ENCODE data around the gene TMX3. TPM values are rescaled to one million over a fixed set of nuclear protein-coding genes. Genes with fewer than 3 reads are reported as not detected.

Gene TMX3
- total RNA-seq, 2 experiments from 2014 or later, result 30.9 to 33.3 TPM

- ChIA-PET CTCF (no interaction called here), POLR2A (no interaction called here)
- Histone ChIP-seq H3K36me3 (ENCODE audit: insufficient read depth, low read length) (peaks cover 63% of the 10 kb centered on the region), H3K9me3 (ENCODE audit: control insufficient read depth in 1 of 2, insufficient read depth in 1 of 2, low read length in 2 of 2) (no peaks in the 10 kb centered on the region), H3K27ac (ENCODE audit: low read depth in 1 of 2, low read length in 2 of 2) (no peak overlapping the region), H3K4me1 (ENCODE audit: insufficient read depth, low read length) (no peaks in the 10 kb centered on the region), H3K27me3 (ENCODE audit: control insufficient read depth in 1 of 2, insufficient read depth in 2 of 2, low read length in 2 of 2) (no peaks in the 10 kb centered on the region), H3K4me3 (ENCODE audit: low read length) (no peak overlapping the region)
- DNase-seq (no peak), ATAC-seq (ENCODE audit: poor library complexity) (no peak)
- H3K27me3 Mint-ChIP-seq, result no peaks in the 10 kb centered on the region
- no peak overlapping the region for H3K27ac Mint-ChIP-seq
- H3K9me3 Mint-ChIP-seq, result no peaks in the 10 kb centered on the region
- peaks cover 89% of the 10 kb centered on the region for H3K36me3 Mint-ChIP-seq (ENCODE audit: low read depth)
- TF ChIP-seq, protein P1, sequence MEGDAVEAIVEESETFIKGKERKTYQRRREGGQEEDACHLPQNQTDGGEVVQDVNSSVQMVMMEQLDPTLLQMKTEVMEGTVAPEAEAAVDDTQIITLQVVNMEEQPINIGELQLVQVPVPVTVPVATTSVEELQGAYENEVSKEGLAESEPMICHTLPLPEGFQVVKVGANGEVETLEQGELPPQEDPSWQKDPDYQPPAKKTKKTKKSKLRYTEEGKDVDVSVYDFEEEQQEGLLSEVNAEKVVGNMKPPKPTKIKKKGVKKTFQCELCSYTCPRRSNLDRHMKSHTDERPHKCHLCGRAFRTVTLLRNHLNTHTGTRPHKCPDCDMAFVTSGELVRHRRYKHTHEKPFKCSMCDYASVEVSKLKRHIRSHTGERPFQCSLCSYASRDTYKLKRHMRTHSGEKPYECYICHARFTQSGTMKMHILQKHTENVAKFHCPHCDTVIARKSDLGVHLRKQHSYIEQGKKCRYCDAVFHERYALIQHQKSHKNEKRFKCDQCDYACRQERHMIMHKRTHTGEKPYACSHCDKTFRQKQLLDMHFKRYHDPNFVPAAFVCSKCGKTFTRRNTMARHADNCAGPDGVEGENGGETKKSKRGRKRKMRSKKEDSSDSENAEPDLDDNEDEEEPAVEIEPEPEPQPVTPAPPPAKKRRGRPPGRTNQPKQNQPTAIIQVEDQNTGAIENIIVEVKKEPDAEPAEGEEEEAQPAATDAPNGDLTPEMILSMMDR (IDR thresholded peaks at IDR 0.05), result no peak
- H3K4me3 Mint-ChIP-seq, result no peak overlapping the region
- H3K4me1 Mint-ChIP-seq (ENCODE audit: low read depth), result peaks cover 7% of the 10 kb centered on the region
- intact Hi-C loops (cut with DNase I, micrococcal nuclease), result no loop called here
Measured at GRCh38 chr18:68696937-68697336, 18.0 kb downstream of the TMX3 start.

DNA sequence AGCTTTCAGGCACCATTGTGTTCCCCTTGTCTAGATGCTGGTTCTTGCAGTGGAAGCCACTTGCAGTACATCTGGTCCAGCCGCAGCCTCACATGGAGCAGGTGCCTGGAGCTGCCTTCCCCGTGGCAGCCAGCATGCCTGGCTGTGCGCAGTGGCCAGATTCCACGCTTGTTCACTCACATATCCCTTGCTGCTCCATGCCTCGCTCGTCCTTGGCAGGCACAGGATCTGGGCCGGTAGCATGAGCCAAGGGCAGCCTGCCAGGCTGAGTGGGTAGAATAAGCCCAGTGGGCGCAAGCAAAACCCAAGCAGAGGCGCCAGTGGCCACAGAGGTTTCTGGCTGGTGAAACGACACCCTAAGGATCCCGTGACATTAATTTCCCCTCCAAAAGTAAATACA lies 20.6 kb downstream of the TMX3 start:
- Histone ChIP-seq H3K36me3 (ENCODE audit: insufficient read depth, low read length) (peaks cover 63% of the 10 kb centered on the region), H3K4me1 (ENCODE audit: insufficient read depth, low read length) (no peaks in the 10 kb centered on the region), H3K9me3 (ENCODE audit: control insufficient read depth in 1 of 2, insufficient read depth in 1 of 2, low read length in 2 of 2) (no peaks in the 10 kb centered on the region), H3K27ac (ENCODE audit: low read depth in 1 of 2, low read length in 2 of 2) (no peak overlapping the region), H3K27me3 (ENCODE audit: control insufficient read depth in 1 of 2, insufficient read depth in 2 of 2, low read length in 2 of 2) (no peaks in the 10 kb centered on the region), H3K4me3 (ENCODE audit: low read length) (no peak overlapping the region)
- Mint-ChIP-seq H3K36me3 (ENCODE audit: low read depth) (peaks cover 89% of the 10 kb centered on the region), H3K27ac (no peak overlapping the region), H3K27me3 (no peaks in the 10 kb centered on the region), H3K4me3 (no peak overlapping the region), H3K9me3 (no peaks in the 10 kb centered on the region), H3K4me1 (ENCODE audit: low read depth) (peaks cover 4% of the 10 kb centered on the region)
- no peak for ATAC-seq (ENCODE audit: poor library complexity)
- TF ChIP-seq, protein P1 (IDR thresholded peaks at IDR 0.05), result no peak
- DNase-seq, result no peak
- ChIA-PET CTCF (interaction anchor here (2.0 kb wide), 1 partner anchor 10 kb away, joined by 4 read pairs; no protein-coding TSS in a partner anchor), POLR2A (no interaction called here)
- intact Hi-C loops (cut with DNase I, micrococcal nuclease), result no loop called here

- no peaks in the 10 kb centered on the region for H3K9me3 ChIP-seq (ENCODE audit: control insufficient read depth in 1 of 2, insufficient read depth in 1 of 2, low read length in 2 of 2)
- H3K9me3 Mint-ChIP-seq, result no peaks in the 10 kb centered on the region
- ChIA-PET POLR2A (no interaction called here), CTCF (interaction anchor here (2.0 kb wide), 1 partner anchor 11 kb away, joined by 4 read pairs; no protein-coding TSS in a partner anchor)
- peaks cover 89% of the 10 kb centered on the region for H3K36me3 Mint-ChIP-seq (ENCODE audit: low read depth)
- no peak overlapping the region for H3K4me3 ChIP-seq (ENCODE audit: low read length)
- TF ChIP-seq, protein P1 (IDR thresholded peaks at IDR 0.05), result no peak
- H3K4me1 Mint-ChIP-seq (ENCODE audit: low read depth), result peaks cover 4% of the 10 kb centered on the region
- H3K27me3 ChIP-seq (ENCODE audit: control insufficient read depth in 1 of 2, insufficient read depth in 2 of 2, low read length in 2 of 2), result no peaks in the 10 kb centered on the region
- DNase-seq (no peak), ATAC-seq (ENCODE audit: poor library complexity) (no peak)
- H3K27ac Mint-ChIP-seq, result no peak overlapping the region
- H3K4me1 ChIP-seq (ENCODE audit: insufficient read depth, low read length), result no peaks in the 10 kb centered on the region
- H3K27me3 Mint-ChIP-seq, result no peaks in the 10 kb centered on the region
- no peak overlapping the region for H3K27ac ChIP-seq (ENCODE audit: low read depth in 1 of 2, low read length in 2 of 2)
- peaks cover 66% of the 10 kb centered on the region for H3K36me3 ChIP-seq (ENCODE audit: insufficient read depth, low read length)
- no peak overlapping the region for H3K4me3 Mint-ChIP-seq
- intact Hi-C loops (cut with DNase I, micrococcal nuclease), result no loop called here
Measured at GRCh38 chr18:68693091-68693815, 21.7 kb downstream of the TMX3 start.

All from CD4-positive, alpha-beta T cell (primary cell).